Omental fat pad (tissue), 4 donors: ENCODE measurements around the gene MT3. TPM values are rescaled to one million over a fixed set of nuclear protein-coding genes. Genes with fewer than 3 reads are reported as not detected.

Experiments
- ATAC-seq: fragments of 150-250 bp; one replicate; pipeline ENCODE4 v1.9.1; 2016; ENCODE audit warnings: mild to moderate bottlenecking, moderate library complexity; ENCODE audit not compliant: low FRiP score
- DNase-seq: peaks from one replicate; pipeline ENCODE4 v3.0.0-alpha.2; 2019; ENCODE audit warnings: low spot score
- total RNA-seq, 4 donors: library from RNA; depleted of rRNA; stranded (reverse); fragments of >200 nt; gene quantifications; one replicate each; pipeline ENCODE4 v1.1.0, GENCODE V29; 2016
- TF ChIP-seq, protein P1 (sequence below), 3 donors: fragments of 450-650 bp; IDR thresholded peaks; one replicate each; pipeline ENCODE4 v1.5.1; 2016 to 2017; ENCODE audit warnings: antibody characterized with exemption in 3 of 3, mild to moderate bottlenecking in 3 of 3, moderate library complexity in 2 of 3

MT3 gene
- total RNA-seq, 4 donors from 2014 or later = not detected

DNA sequence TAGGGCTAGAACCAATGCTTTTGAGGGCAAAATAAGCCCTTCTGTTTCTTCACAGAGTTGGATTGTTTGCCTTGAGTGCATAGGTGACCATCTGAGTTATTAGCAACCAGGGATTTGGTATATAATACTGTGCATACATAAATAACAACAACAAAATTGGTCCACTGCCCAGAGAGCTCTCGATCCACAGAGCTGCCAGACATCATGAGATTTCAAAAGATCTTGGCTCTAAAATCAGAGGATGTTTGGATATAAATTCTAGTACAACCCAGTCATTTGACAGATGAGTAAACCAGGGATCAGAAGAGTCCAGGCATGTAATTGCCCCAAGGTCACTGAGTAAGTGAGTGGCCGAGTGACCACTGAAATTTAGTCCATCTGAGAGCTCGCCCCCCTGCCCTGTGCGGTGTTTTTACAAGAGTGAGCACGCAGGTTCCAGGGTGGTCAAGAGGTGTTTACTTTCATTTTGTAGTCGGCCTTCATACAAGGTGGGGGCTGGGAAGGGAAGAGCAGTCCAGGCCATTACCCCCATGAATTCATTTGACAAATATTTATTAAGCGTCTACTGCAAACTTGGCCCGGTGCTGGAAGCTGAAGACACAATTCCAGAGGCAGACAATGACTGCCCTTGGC is 17.3 kb downstream of the MT3 start:
- DNase-seq (no peak), ATAC-seq (peak; percentile 19)
- TF ChIP-seq, protein P1, sequence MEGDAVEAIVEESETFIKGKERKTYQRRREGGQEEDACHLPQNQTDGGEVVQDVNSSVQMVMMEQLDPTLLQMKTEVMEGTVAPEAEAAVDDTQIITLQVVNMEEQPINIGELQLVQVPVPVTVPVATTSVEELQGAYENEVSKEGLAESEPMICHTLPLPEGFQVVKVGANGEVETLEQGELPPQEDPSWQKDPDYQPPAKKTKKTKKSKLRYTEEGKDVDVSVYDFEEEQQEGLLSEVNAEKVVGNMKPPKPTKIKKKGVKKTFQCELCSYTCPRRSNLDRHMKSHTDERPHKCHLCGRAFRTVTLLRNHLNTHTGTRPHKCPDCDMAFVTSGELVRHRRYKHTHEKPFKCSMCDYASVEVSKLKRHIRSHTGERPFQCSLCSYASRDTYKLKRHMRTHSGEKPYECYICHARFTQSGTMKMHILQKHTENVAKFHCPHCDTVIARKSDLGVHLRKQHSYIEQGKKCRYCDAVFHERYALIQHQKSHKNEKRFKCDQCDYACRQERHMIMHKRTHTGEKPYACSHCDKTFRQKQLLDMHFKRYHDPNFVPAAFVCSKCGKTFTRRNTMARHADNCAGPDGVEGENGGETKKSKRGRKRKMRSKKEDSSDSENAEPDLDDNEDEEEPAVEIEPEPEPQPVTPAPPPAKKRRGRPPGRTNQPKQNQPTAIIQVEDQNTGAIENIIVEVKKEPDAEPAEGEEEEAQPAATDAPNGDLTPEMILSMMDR (IDR thresholded peaks at IDR 0.05) = no peak

DNA sequence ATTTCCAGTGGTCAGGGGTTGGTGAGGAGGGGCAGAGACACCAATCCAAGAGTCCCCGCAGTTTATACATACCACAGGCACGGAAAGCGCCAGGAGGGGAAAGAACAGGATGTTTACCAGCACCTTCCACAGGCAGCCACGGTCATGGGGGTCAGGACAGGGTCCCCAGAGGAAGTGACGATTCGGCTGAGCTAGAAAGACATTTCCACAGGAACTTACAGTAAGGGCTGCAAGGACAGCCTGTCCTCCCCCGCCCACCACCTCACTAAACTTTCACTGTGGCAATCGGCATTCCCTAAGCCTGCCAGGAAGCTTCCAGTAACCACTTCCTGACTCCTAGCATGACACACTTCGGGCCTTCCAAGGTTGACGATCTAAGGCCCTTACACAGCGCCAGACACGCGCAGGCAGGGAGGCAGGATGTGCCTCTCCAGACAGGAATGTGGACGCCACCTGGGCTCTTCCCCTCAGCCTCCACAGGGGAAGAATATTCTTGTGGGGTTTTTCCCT is 17.8 kb downstream of the MT3 start:
- ATAC-seq = peak; percentile 53
- DNase-seq = peak; percentile 82
- TF ChIP-seq, protein P1 (IDR thresholded peaks at IDR 0.05) = no peak

DNA sequence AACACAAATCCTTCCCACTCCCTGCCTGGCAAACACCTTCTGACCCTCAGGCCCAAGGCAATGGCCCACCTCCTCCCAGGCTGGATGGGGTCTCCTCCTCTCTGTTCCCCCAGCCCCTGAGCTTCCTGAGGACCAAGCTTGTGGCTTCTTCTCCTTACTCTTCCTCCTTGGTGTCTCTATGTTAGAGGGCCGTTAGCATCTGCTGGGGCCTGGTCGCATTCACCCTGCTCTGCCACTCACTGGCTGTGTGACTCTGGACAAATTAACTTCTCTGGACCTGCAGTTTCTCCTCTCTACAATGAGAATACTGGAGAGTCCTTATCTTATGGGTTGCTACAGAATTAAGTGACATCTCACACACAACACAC is 18.3 kb downstream of the MT3 start:
- ATAC-seq (no peak), DNase-seq (no peak)
- TF ChIP-seq, protein P1 (IDR thresholded peaks at IDR 0.05) = no peak

DNA sequence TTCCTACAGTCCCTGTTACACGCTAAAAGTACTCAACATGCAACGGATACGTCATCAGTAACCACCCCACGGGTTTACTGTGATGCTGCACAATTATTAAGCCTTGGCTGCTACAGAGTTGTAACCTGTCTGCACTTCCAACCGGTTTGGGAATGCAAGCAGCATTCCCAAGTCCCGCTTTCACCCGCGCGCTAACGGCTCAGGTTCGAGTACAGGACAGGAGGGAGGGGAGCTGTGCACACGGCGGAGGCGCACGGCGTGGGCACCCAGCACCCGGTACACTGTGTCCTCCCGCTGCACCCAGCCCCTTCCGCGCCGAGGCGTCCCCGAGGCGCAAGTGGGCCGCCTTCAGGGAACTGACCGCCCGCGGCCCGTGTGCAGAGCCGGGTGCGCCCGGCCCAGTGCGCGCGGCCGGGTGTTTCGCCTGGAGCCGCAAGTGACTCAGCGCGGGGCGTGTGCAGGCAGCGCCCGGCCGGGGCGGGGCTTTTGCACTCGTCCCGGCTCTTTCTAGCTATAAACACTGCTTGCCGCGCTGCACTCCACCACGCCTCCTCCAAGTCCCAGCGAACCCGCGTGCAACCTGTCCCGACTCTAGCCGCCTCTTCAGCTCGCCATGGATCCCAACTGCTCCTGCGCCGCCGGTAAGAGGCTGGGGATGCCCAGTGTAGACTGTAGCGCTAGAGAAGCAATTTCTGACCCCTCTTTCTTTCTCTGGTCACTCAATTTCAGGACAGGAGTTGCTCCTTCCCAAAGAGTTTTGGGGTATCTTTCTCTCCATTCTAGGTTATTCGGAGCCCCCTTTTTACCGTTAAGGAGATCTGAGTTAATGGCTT is 18.9 kb downstream of the MT3 start, which contains the start of gene MT2A:
Gene MT2A (plus strand): TSS at position 542 of the 833 bp plus-strand sequence. CDS start 72 bp downstream, at position 614.
- TF ChIP-seq, protein P1 (IDR thresholded peaks at IDR 0.05) = no peak
- peak; percentile 51 for ATAC-seq
- DNase-seq = peak; percentile 91

DNA sequence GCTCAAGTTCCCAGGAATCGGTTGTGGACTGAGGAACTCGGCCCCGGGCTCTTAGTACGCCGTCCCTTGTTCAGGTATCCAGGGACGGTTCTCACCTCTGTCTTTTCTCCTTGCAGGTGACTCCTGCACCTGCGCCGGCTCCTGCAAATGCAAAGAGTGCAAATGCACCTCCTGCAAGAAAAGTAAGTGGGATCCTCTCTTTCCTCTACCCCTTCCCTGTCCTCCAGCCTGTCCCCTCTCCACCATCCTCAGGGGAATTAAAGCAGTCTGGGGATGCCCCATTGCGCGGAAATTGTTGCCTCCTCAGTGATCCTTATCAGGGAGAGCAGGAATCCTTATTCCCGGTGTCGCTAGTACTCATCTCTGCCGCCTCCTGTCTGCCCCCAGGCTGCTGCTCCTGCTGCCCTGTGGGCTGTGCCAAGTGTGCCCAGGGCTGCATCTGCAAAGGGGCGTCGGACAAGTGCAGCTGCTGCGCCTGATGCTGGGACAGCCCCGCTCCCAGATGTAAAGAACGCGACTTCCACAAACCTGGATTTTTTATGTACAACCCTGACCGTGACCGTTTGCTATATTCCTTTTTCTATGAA is 19.6 kb downstream of the MT3 start:
- ATAC-seq (no peak), DNase-seq (no peak)
- TF ChIP-seq, protein P1 (IDR thresholded peaks at IDR 0.05) = no peak

DNA sequence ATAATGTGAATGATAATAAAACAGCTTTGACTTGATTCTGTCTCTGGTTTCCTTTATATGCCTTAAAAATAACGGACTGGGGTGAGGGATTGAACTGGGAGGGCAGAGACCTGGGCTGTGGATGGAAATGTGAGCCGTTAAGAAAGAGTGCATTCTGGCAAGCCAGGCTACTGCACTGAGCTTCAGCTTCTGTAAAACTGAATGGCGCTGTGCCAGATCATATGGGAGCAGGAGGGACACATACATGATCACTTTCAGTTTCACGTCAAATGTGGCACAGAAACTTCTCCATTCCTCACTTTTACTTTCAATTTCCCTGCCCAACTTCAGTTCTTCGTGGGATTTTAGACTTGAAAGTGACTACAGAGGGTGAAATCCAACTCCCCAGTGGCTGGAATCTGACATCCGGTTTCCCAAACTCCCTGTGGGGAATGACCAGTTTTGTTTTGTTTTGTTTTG is 20.2 kb downstream of the MT3 start:
- TF ChIP-seq, protein P1 (IDR thresholded peaks at IDR 0.05) = no peak
- DNase-seq = no peak
- no peak for ATAC-seq
